AG04449 (cell line): ENCODE results near the gene CREB5.
A peak's percentile ranks its signal among the peaks of the same experiment; 100 is the strongest.
"Not testable (repeated sequence)": the region's sequence is repeated elsewhere in the genome, so short reads cannot be mapped to it uniquely, and the experiment has no call there.

Experiments
- CTCF ChIA-PET: fragments of 350-600 bp; formaldehyde crosslinking; extraction: SDS; loops from one replicate; lab custom pipeline; 2021; ENCODE audit warnings: antibody characterized with exemption; lab: Yijun Ruan, JAX
- POLR2A ChIA-PET: fragments of 400-600, 350-600 bp; formaldehyde crosslinking; extraction: SDS; loops from one replicate; lab custom pipeline; 2020; ENCODE audit warnings: antibody characterized with exemption, inconsistent platforms; lab: Yijun Ruan, JAX
- DNase-seq: peaks from one replicate; pipeline ENCODE4 v3.0.0-alpha.2; 2010; ENCODE audit warnings: low read depth, low spot score
- H3K4me3 ChIP-seq: 2 replicates; pipeline ENCODE4 v1.5.1; 2011; ENCODE audit warnings: low read depth, mild to moderate bottlenecking, control low read depth, low read length
- CTCF ChIP-seq: IDR thresholded peaks from one replicate; pipeline ENCODE4 v1.5.1; 2011; ENCODE audit warnings: mild to moderate bottlenecking, moderate library complexity, low read length, control low read depth, inconsistent platforms; ENCODE audit not compliant: insufficient read depth; ENCODE audit errors: missing control alignments

The CREB5 gene

DNA sequence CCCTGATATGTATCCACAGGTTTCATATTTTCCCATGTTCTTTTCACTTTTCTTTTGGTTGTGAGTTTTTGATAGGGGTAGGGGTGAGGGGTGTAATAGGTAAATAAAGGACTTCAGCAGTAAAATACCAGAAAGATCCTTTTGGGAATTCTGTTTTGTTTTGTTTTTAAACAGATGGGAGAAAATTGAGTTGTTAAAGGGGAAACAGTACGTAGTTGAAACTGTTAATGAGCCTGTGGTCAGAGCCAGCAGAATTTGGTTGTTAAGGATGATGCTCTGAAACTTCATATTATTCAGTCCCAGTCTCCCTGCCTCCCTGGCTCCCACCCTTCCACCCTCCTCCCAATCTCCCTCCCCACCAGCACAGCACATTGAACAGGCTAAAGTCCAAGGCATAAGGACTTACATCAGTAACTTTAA is 195.9 kb downstream of the CREB5 start:
- no peak overlapping the region for H3K4me3 ChIP-seq
- CTCF ChIA-PET: interaction anchor here (1.2 kb wide), 1 partner anchor 309 kb away, joined by 3 read pairs; no protein-coding TSS in a partner anchor
- POLR2A ChIA-PET: no interaction called here
- DNase-seq: no peak
- no peak for TF ChIP-seq CTCF

- TF ChIP-seq CTCF: no peak
- no peak overlapping the region for H3K4me3 ChIP-seq
- ChIA-PET CTCF (no interaction called here), POLR2A (no interaction called here)
- no peak for DNase-seq
Measured at GRCh38 chr7:28608731-28609130, 196.4 kb downstream of the CREB5 start.

- no peak for TF ChIP-seq CTCF
- ChIA-PET POLR2A (no interaction called here), CTCF (interaction anchor here (0.7 to 1.1 kb wide), 2 partner anchors 12 to 17 kb away, joined by 3 to 4 read pairs; no protein-coding TSS in a partner anchor)
- H3K4me3 ChIP-seq: no peak overlapping the region
- DNase-seq: no peak
Measured at GRCh38 chr7:28609608-28610007, 197.3 kb downstream of the CREB5 start.

- H3K4me3 ChIP-seq, POLR2A ChIA-PET, DNase-seq: not testable (repeated sequence)
- CTCF ChIA-PET: interaction anchor here (0.6 to 0.7 kb wide), 2 partner anchors 64 to 222 kb away, joined by 3 read pairs; no protein-coding TSS in a partner anchor
Measured at GRCh38 chr7:28611399-28611897, 199.1 kb downstream of the CREB5 start.

DNA sequence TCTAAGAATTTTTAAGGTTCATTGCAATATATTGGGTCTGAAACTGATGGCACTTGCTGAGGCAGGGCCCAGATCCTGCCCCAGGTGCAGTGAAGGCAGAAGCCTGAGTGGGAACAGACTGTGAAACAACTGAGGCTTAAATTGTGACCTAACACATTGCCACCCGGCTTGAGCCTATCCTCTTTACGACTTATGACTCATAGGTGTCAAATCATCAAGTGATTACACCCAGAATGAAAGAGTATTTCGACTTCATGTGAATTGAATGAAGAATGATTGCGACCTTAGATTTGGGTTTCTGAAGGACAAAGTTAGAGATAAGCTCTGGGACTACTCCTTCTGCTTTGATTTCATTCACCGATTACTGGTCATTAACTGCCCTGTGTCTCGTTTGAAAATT is 200.9 kb downstream of the CREB5 start:
- no peak for DNase-seq
- no peak overlapping the region for H3K4me3 ChIP-seq
- ChIA-PET CTCF (no interaction called here), POLR2A (no interaction called here)
- TF ChIP-seq CTCF: no peak

DNA sequence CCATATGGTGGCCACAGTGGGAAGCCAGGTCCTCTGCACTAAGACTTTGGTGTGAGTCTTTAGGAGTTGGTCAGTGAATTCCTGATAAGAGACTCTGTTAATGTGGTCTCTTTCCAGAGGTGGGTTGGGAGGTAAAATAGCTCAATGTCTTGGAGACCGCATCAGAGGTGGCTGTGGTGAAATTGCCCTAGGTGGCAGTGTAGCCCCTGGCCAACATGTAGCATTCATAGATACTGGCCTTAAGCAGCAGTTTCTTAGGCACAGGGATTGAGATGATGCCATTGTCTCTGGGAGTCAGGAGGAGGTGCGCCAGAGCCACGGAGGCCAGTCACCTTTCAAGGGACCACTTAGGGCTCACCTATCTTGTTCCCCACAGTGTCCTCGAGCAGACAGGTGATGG is 202.8 kb downstream of the CREB5 start:
- ChIA-PET CTCF (no interaction called here), POLR2A (no interaction called here)
- H3K4me3 ChIP-seq: no peak overlapping the region
- peak; percentile 3 for TF ChIP-seq CTCF
- DNase-seq: no peak

- ChIA-PET POLR2A (no interaction called here), CTCF (interaction anchor here (1.4 kb wide), 1 partner anchor 25 kb away, joined by 4 read pairs; no protein-coding TSS in a partner anchor)
- no peak for DNase-seq
- H3K4me3 ChIP-seq: no peak overlapping the region
- no peak for TF ChIP-seq CTCF
Measured at GRCh38 chr7:28617308-28617880, 205.1 kb downstream of the CREB5 start.
